ENCODE data around the gene MPRIP.

DNA sequence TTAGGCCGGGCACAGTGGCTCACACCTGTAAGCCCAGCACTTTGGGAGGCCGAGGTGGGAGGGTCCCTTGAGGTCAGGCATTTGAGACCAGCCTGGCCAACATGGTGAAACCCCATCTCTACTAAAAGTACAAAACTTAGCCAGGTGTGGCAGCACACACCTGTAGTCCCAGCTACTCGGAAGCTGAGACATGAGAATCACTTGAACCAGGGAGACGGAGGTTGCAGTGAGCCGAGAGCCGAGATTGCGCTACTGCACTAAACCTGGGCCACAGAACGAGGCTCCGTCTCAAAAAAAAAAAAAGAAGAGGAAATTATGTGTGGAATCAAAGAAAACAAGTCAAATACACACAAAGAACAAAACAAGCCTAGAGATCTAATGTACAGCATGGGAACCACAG is 16.1 kb upstream of the MPRIP start:
- TF ChIP-seq POLR2AphosphoS5 (IDR thresholded peaks at IDR 0.05; ENCODE audit: low read depth, low read length) (no peak), SIN3A (IDR thresholded peaks at IDR 0.05; ENCODE audit: borderline replicate concordance, insufficient read depth, low read length) (no peak), TAF1 (IDR thresholded peaks at IDR 0.05; ENCODE audit: borderline replicate concordance, insufficient read depth, low read length) (no peak), FOXP2 (optimal IDR thresholded peaks at IDR 0.05; ENCODE audit: borderline replicate concordance, extremely low read depth, extremely low read length, insufficient read depth) (no peak)
- TF ChIP-seq, protein P1, sequence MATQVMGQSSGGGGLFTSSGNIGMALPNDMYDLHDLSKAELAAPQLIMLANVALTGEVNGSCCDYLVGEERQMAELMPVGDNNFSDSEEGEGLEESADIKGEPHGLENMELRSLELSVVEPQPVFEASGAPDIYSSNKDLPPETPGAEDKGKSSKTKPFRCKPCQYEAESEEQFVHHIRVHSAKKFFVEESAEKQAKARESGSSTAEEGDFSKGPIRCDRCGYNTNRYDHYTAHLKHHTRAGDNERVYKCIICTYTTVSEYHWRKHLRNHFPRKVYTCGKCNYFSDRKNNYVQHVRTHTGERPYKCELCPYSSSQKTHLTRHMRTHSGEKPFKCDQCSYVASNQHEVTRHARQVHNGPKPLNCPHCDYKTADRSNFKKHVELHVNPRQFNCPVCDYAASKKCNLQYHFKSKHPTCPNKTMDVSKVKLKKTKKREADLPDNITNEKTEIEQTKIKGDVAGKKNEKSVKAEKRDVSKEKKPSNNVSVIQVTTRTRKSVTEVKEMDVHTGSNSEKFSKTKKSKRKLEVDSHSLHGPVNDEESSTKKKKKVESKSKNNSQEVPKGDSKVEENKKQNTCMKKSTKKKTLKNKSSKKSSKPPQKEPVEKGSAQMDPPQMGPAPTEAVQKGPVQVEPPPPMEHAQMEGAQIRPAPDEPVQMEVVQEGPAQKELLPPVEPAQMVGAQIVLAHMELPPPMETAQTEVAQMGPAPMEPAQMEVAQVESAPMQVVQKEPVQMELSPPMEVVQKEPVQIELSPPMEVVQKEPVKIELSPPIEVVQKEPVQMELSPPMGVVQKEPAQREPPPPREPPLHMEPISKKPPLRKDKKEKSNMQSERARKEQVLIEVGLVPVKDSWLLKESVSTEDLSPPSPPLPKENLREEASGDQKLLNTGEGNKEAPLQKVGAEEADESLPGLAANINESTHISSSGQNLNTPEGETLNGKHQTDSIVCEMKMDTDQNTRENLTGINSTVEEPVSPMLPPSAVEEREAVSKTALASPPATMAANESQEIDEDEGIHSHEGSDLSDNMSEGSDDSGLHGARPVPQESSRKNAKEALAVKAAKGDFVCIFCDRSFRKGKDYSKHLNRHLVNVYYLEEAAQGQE (IDR thresholded peaks at IDR 0.05; ENCODE audit: insufficient read depth in 1 of 2, low read depth in 2 of 2, low read length in 2 of 2): no peak
